ENCODE data around the gene SRD5A1. TPM values are rescaled to one million over a fixed set of nuclear protein-coding genes. Genes with fewer than 3 reads are reported as not detected.

SRD5A1 gene
- total RNA-seq, 1 donor from 2014 or later, result 3.6 TPM

DNA sequence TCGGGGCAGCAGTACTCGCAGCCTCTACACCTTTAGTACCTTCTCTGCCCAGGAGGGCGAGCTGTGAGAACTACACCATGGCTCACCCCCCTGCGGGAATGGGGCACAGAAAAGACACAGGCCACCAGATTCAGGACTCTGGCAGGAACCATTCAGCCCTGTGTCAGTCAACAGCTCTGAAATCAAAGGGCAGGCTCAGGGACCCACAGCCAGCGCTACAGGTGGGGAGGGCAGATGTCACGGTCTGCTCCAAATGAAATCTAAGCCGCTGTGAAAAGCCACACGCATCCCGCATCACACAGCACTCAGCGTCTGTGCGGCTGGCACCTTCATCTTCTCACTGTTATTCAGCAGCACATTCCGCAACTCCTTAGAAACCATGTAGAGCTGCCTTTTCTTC, 28.3 kb upstream of the SRD5A1 start:
- no peak for DNase-seq

DNA sequence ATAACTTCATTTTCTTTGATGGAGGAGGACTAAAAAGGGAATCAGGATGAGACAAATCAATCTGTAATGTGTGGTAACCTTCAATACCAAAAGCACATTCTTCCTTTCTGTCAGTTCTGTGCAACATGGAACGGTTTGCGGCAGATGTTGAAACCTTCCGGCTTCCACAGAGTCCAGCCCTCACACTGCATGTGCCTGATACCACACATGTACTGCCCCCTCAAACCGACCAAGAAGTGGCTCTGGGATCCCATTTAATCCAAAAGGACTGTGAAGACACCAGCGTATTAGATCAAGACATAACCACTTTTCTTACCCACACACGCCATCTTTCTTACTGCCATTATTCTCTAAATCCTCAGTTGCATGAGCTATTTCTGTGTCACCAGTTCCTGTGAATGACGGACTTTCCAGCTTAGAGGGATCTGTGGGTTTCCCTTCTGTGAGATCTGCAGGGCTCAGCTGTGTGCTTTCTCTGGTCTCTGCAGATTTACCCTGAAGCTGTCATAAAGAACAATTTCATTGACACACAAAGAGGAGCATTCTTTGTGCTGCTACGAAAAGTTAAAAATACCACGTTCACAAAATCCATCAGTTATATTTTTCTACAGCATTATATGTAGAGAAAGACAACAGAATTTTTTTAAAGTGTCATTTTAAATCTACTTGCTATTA, 26.2 kb upstream of the SRD5A1 start:
- DNase-seq, result no peak

DNA sequence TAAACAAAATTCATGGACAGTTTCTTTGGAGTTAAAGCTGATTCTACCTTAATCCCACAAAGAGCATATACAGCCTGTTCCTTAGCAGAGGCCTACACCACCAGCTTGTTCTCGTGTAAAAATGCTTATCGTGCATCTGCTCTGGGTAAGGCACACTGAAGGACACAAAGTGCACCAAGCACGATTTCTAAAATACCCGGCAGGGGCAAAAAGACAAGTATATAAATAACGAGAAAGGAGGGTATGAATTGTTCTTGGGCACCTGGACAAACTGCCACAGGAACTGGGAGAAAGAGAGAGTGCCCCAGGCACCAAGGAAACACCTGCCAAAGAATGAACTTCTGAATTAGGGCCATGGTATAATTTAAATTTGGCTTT, 25.7 kb upstream of the SRD5A1 start:
- DNase-seq, result no peak

DNA sequence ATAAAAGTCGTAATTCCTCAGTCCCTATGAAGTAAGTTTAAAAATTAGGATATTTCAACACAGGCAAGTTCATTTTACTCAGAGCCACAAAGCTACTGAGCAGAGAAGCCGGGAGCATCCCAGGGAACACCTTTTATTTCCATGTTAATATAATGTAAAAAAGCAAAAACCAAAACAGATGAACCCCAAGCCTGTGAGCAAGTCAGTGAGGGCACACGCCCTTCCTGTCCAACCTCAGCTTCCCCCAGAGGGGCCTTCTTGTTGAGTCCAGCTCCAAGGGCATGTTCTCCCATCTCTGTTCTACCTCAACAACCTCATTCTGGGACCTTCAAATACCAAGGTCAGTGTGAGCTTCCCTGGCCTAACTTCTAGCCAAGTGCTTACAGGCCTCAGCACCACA, 25.2 kb upstream of the SRD5A1 start:
- DNase-seq, result no peak

DNA sequence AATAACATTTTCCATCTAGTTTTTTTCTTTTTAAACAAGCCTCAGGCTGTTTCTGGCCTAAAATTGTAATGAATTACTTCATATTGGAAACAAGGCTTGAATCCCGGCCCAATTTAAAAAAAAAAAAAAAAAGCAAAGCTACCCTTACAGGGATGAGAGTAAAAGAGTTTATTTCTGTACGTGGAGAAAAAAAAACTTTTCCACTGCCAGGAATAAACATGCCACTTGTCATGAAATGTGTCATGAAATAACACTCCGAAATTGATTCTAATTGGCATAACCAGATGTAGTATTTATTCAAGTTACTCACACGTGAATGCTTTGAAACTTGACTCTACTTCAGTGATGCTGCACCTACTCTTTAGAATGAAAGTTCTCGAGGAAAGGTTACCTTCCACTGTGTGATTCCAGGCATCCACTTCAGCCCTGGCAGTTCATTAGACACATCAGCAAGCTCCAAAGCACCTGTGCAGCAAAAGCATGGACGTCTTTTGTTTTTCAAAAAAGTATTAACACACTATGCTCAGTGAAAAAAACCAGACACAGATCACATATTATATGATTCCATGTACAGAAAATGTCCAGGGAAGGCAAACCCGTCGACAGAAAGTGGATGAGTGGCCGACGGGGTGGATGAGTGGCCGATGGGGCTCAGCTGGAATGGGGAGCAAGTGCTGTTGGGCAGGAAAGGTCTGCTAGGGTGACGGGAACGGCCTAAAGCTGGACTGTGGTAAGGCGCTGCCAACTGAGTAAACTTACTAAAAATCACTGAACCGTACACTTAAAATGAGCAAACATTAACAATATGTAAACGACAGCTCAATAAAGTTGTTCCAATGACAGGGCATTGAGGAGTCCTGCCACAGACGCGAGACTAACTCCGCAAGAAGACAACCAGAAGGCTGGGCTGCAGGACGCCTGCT, 21.6 kb upstream of the SRD5A1 start:
- no peak for DNase-seq

DNA sequence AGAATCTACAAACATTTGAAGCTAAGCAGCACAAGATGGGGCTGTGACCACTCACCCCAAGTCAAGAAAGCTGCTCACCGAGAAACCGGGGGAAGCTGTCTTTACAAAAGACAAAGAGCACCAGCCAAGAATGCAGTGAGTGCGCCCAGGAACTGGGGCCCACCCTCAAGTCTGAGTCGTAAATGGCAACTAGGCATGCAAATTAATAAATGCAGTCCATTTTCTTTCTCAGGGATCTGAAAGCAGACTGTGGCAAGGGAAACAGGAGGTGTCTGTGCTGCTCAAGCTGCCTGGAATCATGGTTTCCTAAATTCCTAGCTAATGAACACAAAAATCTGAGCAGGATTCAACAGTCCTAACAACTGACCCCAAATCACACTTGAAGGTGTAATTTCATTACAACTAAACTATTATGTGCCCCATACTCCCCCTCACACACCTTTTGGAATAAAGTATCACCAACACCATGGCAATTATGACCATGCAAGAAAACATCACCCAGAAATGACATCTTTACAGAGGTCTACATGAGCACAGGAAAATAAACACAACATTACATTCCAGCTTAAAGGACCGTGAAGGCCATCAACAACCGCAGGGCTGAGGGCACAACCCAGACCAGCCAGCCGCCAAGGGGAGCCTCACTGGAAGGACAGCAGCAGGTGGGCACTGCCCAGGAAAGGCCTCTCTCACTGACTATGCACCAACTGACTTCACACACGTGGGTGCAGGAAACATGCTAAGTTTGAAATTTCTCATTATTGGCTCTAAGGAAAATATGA, 18.0 kb upstream of the SRD5A1 start:
- DNase-seq, result peak; percentile 55

DNA sequence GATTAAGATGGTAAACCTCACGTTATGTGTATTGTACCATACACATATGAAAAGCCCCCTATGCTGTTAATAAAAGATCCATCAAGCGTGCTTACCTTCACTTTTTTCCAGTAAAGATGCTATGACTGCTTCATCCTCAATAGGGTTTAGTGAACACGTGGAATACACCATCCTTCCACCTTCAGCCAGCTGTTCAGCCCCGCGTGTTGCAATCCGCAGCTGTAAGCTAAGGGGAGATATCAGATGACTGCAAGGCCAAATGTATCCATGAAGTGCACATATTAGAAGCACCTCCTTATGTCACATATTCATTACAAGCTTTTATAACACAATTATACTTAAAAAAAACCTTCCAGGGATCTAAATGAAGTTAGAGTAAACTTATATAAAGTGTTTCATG, 16.6 kb upstream of the SRD5A1 start:
- DNase-seq, result no peak

DNA sequence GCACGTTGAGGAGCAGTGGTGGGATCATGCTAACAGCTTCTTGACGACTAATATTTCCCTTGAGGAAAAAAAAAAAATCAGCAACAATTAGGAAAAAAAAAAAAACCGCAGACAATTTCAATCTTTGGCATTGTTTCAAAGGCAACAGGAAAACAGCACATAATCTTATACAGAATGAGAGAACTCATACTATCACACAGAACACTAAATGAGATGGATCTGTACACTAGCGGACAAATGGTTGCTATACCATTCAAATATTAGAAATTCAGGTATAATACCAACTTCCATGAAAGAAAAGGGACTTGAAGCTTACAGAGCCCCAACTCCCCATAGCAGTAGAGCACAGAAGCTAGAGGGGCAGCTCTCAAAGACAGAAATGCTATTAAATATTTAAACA, 10.0 kb upstream of the SRD5A1 start:
- no peak for DNase-seq

DNA sequence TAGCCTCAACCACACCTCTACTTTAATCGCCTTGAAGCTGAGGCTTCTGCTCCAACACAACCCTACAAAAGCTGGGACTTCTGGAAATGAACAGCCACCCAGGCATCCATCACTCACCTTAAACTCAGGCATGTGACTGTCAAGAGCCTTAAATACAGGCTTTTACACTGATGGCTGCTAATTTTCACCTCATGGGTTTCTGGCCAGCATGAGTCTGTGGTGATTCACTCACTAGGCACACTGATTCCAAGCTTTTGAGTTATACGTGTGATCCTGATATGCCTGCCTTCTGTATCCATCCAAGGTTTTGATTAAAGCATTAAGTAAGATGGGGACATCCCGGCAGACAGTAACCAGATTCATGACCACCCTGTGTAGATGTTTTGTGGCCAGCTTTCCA, 9.3 kb upstream of the SRD5A1 start:
- no peak for DNase-seq

DNA sequence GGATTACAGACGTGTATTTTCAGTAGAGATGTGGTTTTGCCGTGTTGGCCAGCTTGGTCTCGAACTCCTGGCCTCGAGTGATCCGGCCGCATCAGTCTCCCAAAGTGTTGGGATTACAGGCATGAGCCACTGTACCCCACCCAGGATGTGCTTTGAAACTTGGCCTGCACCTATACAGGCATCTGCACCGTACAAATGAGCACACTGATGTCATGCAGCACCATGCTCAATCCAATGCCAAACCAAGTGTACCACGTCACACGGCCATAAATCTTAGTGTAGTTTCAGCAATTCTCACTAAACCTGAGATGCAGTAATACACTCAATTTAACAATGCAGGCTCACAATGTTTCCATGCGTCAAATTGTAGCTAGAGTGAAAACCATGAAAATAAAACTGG, 6.7 kb upstream of the SRD5A1 start:
- no peak for DNase-seq

DNA sequence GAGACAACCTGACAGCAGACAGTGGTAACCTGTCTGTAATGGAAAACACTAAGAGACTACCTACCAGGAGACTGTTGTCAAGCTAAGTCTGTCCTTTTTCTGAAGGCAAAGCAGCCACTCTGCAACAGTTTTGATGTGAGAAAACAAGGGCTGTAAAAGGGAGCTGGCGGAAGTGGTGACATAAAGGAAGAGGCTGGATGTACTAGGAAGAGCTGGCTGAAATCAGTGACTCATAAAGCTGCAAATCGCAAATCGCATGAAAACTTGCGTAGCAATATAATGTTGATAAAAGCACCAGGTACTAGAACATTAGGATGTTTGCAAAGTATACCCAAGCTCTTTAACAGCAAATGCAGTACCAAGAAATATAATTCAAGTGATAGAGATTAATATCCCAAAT, 1.8 kb upstream of the SRD5A1 start:
- no peak for DNase-seq

DNA sequence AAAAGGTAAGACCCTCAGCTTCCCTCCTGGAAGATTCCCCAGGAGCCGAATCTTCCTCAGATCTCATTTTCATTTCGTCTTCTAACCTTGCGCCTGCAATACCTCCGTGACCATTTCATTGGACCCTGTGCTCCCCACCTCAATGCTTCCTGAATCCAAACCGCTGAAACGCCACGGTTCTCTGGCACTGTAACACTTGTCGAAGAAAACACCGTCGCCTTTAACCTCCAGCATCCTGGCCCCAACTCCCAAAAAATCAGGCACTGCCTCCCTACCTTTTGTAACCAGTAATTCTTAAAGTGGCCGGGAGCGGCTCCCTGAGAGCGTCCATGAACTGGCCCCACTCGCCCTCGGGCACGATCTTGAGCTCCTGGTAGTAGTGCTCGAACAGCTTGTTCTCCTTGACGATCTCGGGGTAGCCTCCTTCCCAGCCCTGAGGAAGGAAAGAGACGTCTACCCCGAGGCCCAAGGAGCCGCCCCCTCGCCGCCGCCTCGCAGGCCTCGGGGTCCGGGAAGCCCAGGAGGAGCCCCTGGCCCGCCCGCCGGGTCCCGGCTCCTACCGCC, 834 bp upstream of the SRD5A1 start:
- peak; percentile 28 for DNase-seq

DNA sequence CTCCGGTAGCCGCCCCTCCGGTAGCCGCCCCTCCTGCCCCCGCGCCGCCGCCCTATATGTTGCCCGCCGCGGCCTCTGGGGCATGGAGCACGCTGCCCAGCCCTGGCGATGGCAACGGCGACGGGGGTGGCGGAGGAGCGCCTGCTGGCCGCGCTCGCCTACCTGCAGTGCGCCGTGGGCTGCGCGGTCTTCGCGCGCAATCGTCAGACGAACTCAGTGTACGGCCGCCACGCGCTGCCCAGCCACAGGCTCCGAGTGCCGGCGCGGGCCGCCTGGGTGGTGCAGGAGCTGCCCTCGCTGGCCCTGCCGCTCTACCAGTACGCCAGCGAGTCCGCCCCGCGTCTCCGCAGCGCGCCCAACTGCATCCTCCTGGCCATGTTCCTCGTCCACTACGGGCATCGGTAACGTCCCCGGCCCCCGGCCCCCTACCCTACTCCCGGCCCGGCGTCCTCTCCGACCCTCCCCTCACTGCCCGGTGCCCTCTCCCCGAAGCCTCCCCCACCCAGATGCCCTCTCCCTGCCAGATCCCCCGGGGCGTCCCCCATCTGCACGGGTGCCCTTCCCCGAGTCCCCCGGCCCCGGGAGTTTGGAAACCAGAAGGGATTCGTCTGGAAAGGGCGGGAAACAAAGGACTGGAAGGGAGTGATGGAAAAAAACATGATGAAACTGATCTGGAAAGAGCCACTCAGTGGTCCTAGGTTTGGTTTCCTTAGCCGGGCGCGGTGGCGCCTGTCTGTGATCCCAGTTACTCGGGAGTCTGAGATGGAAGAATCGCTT, 417 bp downstream of the SRD5A1 start:
- DNase-seq, result peak; percentile 18

DNA sequence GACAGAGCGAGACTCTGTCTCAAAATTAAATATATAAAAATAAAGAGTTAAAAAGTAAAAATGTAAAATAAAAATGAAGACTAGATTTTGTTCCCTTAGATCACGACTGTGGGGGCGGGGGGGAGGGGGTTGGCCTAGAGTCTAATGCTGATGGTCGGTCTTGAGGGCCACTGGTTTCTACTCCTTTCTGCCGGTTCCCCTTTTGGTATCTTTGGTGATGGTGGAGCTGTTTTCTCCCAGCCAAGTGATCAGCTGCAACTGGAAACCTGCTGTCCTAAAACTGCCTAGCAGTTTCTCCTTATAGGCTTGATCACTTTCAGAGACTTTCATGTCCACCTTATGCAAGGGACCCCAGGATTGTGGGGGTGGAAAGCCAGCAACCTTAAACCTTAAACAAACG, 1.1 kb downstream of the SRD5A1 start:
- no peak for DNase-seq

DNA sequence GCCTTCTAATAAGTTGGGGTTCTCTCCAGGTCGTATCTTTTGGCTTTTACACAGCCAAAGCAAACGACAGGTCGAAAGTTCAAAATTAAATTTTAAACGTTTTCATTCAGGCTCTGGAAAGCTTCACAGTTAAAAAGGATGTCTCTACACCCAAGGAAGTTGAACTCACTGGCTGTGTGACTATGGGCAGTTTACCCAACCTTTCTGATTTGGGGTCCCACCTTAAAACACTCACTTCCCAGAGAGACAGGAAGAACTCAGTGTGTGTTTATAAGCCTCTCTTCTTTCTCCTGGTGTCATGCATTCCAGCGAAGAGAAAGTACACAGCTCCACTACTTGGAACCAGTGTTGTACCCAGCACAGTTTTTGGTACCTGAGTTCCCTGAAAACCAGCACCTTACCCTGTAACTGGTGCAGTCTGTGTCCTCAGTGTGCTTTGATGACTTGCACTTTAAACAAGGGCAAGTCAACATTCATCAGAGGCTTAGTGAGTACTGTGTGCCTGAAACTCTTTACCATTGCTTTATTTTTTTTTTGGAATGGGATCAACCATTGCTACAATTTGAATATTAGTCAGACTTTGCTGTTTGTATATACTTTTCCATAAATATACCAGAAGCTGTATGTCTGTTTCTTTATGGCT, 1.7 kb downstream of the SRD5A1 start:
- DNase-seq, result no peak

DNA sequence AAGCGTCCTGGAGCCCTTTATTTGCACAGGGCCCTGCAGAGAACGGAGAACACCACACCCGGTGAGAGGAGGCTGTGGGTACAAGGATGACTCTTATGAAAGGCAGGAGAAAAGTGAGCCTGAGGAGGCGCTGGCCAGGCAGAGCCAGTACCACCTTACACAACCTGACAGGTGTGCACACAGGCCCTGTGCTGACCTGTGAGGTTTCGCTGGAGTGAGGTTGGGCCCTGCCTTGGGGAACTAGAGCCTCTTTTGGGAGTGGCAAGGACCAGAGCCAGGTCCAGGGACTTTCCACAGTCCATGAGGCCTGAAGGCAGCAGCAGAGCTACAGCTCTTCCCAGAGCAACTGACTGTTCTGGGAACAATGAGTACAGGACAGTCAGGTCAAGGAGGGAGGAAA, 3.1 kb downstream of the SRD5A1 start:
- no peak for DNase-seq

DNA sequence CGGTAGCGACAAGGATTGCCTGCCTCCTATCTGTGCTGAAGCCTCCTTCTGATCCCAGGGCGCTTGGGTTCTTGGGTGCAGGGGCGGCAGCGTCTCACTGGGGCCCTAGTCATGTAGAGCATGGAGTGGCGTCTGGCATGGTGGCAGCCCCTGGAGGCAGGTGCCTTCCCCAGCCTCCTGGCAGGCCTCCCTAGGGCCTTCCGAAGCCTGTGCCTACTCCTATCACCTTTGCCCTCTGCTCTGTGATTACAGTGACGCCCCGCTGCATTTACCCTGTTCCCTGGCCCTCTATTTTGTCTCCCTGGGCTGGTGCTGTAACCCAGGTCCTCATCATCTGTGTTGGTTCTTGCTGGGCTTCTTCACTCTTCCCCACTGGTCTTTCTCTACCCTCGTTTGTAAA, 3.8 kb downstream of the SRD5A1 start:
- no peak for DNase-seq

DNA sequence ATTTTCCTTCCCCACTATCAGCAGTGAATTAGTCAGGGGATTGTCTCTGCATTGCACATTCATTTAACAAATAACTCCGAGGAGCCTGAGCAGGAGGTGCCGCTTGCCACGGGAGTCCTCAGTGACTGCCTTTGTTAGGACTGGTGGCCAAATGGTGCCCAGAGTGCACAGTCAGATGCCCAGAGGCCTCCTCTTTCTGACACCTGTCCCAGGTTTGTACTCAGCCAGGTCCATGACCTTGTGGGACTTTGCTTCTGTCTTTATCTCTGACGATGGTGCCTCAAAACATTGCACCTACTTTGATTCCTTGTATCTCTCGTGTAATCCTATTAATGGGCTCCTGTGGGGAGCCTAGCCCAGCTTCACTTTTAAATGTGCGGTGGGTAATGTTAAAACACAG, 4.3 kb downstream of the SRD5A1 start:
- DNase-seq, result no peak

DNA sequence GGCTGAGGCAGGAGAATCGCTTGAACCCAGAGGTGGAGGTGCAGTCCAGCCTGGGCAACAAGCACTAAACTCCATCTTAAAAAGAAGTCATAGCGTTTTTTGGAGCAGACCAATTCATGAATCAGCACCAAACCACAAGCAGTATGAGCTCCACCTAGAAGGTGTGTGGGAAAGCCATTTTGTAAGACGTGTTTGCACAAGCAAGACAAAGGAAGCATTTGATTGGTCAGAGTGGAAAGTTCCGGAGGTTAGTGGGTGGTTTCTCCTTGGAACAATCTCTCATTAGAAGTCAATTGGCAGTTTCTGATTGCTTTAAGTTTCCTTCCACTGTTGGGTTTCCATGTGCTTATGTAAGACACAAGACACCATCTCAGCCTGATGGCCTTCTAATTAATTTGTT, 5.0 kb downstream of the SRD5A1 start:
- DNase-seq, result no peak

DNA sequence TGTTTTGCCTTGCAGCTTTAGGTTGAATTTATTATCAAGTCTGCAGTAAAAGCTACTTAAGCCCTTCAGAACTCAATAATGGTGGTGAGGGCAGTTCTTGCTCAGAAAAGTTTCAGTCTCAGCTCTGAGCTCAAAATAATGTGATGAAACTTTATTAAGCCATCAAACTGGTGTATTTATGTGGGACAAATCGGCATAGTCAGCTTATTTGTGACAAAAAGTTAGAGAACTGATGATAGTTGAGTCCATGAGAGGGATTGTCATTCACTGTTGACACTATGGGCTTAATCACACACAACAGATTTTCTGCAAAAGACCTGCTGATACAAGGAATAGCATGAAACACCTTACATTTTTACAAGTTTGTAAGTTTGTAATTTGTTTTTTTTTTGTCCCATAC, 9.4 kb downstream of the SRD5A1 start:
- no peak for DNase-seq

DNA sequence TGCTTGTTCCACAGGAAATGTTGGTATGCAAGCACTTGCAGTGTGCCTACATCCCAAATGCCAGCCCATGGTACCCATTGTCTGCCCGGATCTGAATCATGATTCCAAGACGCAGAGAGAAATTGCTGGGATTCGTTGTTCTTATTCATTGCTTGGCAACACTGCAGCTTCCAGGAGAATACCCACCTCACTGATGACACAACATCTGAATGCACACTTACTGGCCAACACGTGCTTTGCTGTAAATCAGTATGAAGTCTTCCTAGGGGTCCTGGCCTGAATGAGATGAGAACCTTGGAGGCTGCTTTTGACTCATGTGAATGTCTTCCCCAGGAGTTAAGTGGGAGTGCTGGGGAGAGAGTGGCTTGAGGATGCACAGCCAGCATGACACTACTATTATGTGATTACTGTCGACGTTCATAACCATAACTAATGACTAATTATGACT, 11.6 kb downstream of the SRD5A1 start:
- no peak for DNase-seq

Measured in tongue (tissue), 2 donors.